ENCODE results near the gene BAG5. TPM values are rescaled to one million over a fixed set of nuclear protein-coding genes. Genes with fewer than 3 reads are reported as not detected.

The BAG5 gene
- total RNA-seq, 1 experiment from 2014 or later, result 76.5 TPM

DNA sequence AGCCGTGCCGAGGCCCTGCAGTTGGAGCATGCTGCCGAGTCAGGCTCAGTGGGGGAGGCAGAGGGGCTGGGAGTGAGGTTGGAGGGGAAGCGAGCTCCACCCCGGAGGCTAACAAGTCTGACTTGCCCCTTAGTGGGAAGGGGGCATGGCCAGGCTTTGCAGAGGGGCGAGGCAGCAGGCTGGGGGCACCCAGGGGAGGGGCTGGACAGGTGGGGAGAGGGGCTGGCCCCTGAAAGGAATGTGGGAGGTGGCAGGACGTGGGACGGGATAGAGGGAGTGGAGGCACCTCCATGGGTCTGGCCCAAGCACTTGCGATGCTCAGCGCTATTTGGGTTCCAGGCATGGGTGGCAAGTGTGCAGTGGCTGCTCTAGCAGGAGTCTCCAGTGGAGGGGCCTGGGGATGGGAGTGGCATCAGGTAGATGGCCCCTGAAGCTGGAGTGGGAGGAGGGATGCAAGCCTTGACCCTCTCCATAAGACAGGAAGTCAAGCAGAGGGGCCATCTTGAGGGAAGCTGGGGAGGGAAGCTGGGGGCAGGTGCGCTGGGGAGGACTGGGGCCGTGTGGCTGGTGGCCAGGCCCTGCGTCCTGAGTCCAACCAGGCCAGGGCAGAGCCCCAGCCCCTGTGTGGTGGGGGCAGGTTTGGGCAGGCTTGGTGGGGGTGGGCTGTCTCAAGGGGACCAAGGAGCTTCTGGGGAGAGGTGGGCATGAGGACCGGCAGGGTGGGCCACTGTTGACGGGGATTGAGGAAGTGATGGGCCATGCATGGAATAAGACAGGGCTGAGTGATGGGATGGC lies 30.8 kb downstream of the BAG5 start:
- POLR2A ChIA-PET (ENCODE audit: unreplicated experiment), result no interaction called here
- no peaks in the 10 kb centered on the region for H3K27me3 ChIP-seq (ENCODE audit: insufficient read depth, low read depth)
- no peaks in the 10 kb centered on the region for H3K9me2 ChIP-seq (ENCODE audit: insufficient read depth)
- peaks cover 23% of the 10 kb centered on the region for H3K4me1 ChIP-seq (replicated peaks; ENCODE audit: insufficient read depth)
- no peaks in the 10 kb centered on the region for H3K9me3 ChIP-seq (ENCODE audit: insufficient read depth, low read depth)
- no TSS peak for BruUV-seq (replicated peaks)
- H3K4me2 ChIP-seq, result peak overlapping the region; percentile 95; the same call in 1 of the 2 replicates
- DNase-seq, result no peak
- intact Hi-C loops (cut with micrococcal nuclease; ENCODE audit: unreplicated experiment), result no loop called here
- H3K4me3 ChIP-seq, result no peak overlapping the region
- TF ChIP-seq, protein P1, sequence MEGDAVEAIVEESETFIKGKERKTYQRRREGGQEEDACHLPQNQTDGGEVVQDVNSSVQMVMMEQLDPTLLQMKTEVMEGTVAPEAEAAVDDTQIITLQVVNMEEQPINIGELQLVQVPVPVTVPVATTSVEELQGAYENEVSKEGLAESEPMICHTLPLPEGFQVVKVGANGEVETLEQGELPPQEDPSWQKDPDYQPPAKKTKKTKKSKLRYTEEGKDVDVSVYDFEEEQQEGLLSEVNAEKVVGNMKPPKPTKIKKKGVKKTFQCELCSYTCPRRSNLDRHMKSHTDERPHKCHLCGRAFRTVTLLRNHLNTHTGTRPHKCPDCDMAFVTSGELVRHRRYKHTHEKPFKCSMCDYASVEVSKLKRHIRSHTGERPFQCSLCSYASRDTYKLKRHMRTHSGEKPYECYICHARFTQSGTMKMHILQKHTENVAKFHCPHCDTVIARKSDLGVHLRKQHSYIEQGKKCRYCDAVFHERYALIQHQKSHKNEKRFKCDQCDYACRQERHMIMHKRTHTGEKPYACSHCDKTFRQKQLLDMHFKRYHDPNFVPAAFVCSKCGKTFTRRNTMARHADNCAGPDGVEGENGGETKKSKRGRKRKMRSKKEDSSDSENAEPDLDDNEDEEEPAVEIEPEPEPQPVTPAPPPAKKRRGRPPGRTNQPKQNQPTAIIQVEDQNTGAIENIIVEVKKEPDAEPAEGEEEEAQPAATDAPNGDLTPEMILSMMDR (conservative IDR thresholded peaks at IDR 0.05), result no peak
- TF ChIP-seq EZH2 (IDR thresholded peaks at IDR 0.05; ENCODE audit: low read depth), result no peak
- CTCF ChIA-PET, result interaction anchor here (0.6 kb wide), 1 partner anchor 422 kb away, joined by 4 read pairs; no protein-coding TSS in a partner anchor
- peaks cover 44% of the 10 kb centered on the region for H3K79me2 ChIP-seq (ENCODE audit: low read depth)
- no peak overlapping the region for H3K27ac ChIP-seq
- H3K36me3 ChIP-seq (ENCODE audit: low read depth), result peaks cover 18% of the 10 kb centered on the region; the same call in 1 of the 2 replicates
- peaks cover 24% of the 10 kb centered on the region; the same call in 1 of the 2 replicates for H3F3A ChIP-seq (ENCODE audit: insufficient read depth, low read depth)
- H2AFZ ChIP-seq, result no peak overlapping the region
- peaks cover 45% of the 10 kb centered on the region for H4K20me1 ChIP-seq (ENCODE audit: insufficient read depth)

- Histone ChIP-seq H3K27me3 (ENCODE audit: insufficient read depth, low read depth) (no peaks in the 10 kb centered on the region), H3K4me2 (peak overlapping the region; percentile 95), H2AFZ (no peak overlapping the region), H4K20me1 (ENCODE audit: insufficient read depth) (peaks cover 44% of the 10 kb centered on the region), H3K79me2 (ENCODE audit: low read depth) (peaks cover 44% of the 10 kb centered on the region), H3K9me2 (ENCODE audit: insufficient read depth) (no peaks in the 10 kb centered on the region), H3K4me3 (peak overlapping the region; percentile 79; the same call in 1 of the 2 replicates), H3K27ac (no peak overlapping the region), H3K36me3 (ENCODE audit: low read depth) (peaks cover 18% of the 10 kb centered on the region; the same call in 1 of the 2 replicates), H3K9me3 (ENCODE audit: insufficient read depth, low read depth) (no peaks in the 10 kb centered on the region), H3K4me1 (replicated peaks; ENCODE audit: insufficient read depth) (peaks cover 23% of the 10 kb centered on the region), H3F3A (ENCODE audit: insufficient read depth, low read depth) (peaks cover 20% of the 10 kb centered on the region; the same call in 1 of the 2 replicates)
- ChIA-PET CTCF (no interaction called here), POLR2A (ENCODE audit: unreplicated experiment) (no interaction called here)
- no peak for TF ChIP-seq EZH2 (IDR thresholded peaks at IDR 0.05; ENCODE audit: low read depth)
- TF ChIP-seq, protein P1 (conservative IDR thresholded peaks at IDR 0.05), result no peak
- DNase-seq, result no peak
- BruUV-seq (replicated peaks), result no TSS peak
- intact Hi-C loops (cut with micrococcal nuclease; ENCODE audit: unreplicated experiment), result no loop called here
Observed at GRCh38 chr14:103530831-103531230, 31.6 kb downstream of the BAG5 start.

GRCh38 chr14:103530390-103530789 lies 32.1 kb downstream of the BAG5 start:
- Histone ChIP-seq H3K4me2 (peak overlapping the region; percentile 95), H4K20me1 (ENCODE audit: insufficient read depth) (peaks cover 41% of the 10 kb centered on the region), H3K4me1 (replicated peaks; ENCODE audit: insufficient read depth) (peaks cover 23% of the 10 kb centered on the region), H3F3A (ENCODE audit: insufficient read depth, low read depth) (peaks cover 24% of the 10 kb centered on the region; the same call in 1 of the 2 replicates), H3K9me3 (ENCODE audit: insufficient read depth, low read depth) (no peaks in the 10 kb centered on the region), H3K4me3 (peak overlapping the region; percentile 79; the same call in 1 of the 2 replicates), H3K27ac (no peak overlapping the region), H2AFZ (no peak overlapping the region), H3K79me2 (ENCODE audit: low read depth) (peaks cover 44% of the 10 kb centered on the region), H3K27me3 (ENCODE audit: insufficient read depth, low read depth) (no peaks in the 10 kb centered on the region), H3K9me2 (ENCODE audit: insufficient read depth) (no peaks in the 10 kb centered on the region), H3K36me3 (ENCODE audit: low read depth) (peaks cover 18% of the 10 kb centered on the region; the same call in 1 of the 2 replicates)
- POLR2A ChIA-PET (ENCODE audit: unreplicated experiment), result interaction anchor here (1.2 kb wide), 1 partner anchor 10 kb away, joined by 5 read pairs; no protein-coding TSS in a partner anchor
- BruUV-seq (replicated peaks), result no TSS peak
- CTCF ChIA-PET, result no interaction called here
- DNase-seq, result no peak
- intact Hi-C loops (cut with micrococcal nuclease; ENCODE audit: unreplicated experiment), result no loop called here
- TF ChIP-seq, protein P1 (conservative IDR thresholded peaks at IDR 0.05), result no peak
- no peak for TF ChIP-seq EZH2 (IDR thresholded peaks at IDR 0.05; ENCODE audit: low read depth)
